DND-41 (cell line): ENCODE measurements around the gene RASGRF1.

Source experiments
- EZH2 ChIP-seq: IDR thresholded peaks from 3 replicates; pipeline ENCODE4 v1.6.1; 2012; ENCODE audit warnings: borderline replicate concordance, low read depth, mild to moderate bottlenecking, moderate library complexity, low read length, inconsistent platforms; ENCODE audit not compliant: severe bottlenecking
- TF ChIP-seq, protein P1 (sequence below): IDR thresholded peaks from 2 replicates; pipeline ENCODE4 v1.5.1; 2012; ENCODE audit warnings: borderline replicate concordance, low read length, moderate library complexity, mild to moderate bottlenecking; ENCODE audit not compliant: poor library complexity, severe bottlenecking; ENCODE audit errors: extremely low read depth

DNA sequence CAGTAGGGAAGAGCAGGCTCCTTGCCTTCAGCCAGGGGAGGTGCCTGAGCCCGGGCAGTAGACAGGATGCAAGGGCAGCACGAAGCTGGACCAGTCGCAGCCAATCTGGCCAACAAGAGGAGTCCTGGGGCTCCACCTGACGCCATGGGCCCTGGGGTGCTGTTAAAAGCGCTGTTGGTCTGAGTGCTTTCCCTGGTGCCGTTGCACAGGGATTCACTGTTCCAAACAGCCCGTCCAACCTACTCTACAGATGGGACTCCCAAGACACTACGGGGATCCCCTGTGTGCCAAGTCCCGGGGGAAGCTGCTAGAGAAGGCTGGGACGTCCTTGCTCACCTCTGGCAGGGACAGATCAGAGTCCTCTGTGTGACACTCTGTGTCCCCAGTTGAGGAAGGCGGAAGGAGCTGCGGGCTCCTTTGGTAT, 146.4 kb downstream of the RASGRF1 start:
- TF ChIP-seq, protein P1, sequence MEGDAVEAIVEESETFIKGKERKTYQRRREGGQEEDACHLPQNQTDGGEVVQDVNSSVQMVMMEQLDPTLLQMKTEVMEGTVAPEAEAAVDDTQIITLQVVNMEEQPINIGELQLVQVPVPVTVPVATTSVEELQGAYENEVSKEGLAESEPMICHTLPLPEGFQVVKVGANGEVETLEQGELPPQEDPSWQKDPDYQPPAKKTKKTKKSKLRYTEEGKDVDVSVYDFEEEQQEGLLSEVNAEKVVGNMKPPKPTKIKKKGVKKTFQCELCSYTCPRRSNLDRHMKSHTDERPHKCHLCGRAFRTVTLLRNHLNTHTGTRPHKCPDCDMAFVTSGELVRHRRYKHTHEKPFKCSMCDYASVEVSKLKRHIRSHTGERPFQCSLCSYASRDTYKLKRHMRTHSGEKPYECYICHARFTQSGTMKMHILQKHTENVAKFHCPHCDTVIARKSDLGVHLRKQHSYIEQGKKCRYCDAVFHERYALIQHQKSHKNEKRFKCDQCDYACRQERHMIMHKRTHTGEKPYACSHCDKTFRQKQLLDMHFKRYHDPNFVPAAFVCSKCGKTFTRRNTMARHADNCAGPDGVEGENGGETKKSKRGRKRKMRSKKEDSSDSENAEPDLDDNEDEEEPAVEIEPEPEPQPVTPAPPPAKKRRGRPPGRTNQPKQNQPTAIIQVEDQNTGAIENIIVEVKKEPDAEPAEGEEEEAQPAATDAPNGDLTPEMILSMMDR, result no peak
- TF ChIP-seq EZH2, result no peak
